NCI-H774 (cell line): ENCODE results near the gene RGL1.

Source experiments
- DNase-seq: peaks from one replicate; lab custom pipeline; 2025; lab: John Stamatoyannopoulos, UW

Gene RGL1

DNA sequence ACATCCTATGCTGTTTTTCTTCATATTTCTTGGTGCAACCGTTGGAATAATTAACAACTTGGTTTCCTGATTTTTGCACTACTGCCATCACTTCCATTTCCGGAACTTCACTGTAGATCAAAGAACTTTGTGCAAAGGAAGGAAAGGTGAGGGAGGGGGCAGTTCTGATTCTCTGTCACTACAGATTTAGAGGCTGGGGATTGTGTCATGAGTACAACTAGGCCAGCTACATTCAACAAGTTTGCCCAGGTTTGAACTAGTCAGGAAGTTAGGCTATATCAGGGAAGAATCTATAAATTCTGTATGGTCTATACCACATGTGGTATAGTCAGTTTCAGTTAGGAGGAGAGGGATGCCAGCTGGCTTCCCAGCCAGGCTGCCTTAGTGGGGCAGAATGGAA is 84.2 kb downstream of the RGL1 start:
- no peak for DNase-seq

DNA sequence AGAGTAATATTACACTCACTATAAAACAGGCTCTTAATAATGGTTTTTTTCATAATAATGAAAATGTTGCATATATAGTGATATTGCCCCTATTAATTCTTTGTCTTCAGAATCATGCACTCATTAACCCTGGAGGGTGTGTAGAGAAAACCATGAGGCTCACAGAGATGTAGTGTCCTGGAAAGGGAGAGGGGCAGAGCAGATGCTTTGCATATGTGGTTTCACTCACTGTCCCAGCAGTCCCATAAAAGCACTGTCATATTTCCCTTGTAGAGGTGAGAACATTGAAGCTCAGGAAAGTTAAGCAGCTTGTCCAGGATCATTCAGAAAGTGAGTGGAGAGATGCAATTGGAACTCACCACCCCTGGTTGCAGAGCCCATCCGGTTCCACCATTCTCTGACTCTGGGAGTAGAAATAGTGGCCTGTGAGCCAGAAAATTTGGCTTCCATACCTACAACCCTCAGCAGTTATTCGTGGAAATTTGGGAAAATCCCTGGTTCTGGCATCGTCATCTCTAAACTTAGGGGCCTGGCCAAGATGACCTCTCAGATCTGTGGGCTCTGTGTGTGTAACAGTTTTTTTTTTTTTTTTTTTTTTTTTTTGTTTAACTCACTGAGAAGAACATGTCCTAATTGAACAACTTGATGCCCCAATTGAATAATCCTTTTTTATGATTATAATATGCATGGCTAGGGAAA is 86.4 kb downstream of the RGL1 start:
- no peak for DNase-seq

DNA sequence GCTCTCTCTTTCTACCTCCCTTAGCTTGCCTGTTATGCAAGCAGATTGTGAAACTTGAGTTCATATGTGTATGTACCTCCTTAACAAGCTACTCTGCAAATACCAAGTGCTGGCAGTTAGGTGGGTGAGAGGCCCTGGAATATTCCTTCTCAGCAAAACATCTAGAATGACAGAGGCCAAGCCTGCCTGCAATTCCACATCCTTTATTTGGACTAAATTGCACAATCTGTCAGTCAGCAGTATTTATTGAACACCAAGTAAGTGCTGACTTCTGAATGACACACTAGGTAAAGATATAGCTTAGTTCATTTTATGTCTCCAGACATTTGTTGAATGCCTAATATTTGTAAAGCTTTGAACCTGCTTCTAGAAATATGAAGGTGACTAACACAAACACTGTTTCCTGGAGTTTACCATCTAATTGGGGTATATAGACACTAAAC is 87.5 kb downstream of the RGL1 start:
- DNase-seq = no peak

DNA sequence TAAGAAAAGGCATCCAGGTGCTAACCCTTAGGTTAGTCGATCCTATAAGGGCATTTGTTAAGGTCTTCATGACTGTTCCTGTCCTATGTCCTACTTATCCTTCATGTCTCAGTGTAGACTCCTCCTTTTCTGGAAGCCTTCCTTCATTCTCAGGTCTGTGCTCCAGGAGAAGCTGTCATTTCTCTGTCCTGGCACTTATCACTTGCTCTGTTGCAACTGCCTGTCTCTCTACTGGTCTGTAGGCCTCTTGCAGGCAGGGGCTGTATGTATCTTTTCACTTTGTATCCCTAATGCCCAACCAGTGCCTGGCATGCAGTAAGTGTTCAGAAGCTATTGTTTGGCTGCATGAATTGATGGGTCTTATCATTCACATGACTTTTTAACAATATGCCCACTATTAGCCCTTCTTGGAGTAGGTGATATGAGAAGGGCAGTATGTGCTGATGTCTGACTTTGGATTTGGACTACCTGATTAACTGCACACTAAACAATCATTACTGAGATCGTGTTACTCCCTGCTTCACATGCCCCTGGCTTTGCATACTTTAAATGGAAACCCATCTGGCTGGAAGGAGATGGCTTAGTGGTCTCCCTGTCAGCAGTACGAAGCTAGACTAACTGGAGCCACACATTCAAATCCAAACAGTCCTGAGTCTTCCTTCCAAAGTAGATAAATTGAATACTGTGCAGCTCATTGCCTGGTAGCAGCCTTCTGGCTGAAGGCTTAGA is 88.8 kb downstream of the RGL1 start:
- no peak for DNase-seq

DNA sequence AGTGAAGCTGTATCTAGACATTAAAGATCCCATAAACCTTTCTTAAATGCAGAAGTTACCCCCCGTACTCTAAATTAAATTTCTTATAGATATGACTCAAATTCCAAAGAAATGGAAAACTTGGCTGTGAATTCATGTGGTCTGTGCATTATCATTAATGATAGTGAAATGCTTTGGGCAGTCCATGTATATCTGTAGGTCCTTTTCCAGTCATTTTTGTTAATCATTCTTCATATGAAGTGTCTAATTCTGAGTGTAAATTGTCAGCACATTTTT is 89.3 kb downstream of the RGL1 start:
- no peak for DNase-seq

DNA sequence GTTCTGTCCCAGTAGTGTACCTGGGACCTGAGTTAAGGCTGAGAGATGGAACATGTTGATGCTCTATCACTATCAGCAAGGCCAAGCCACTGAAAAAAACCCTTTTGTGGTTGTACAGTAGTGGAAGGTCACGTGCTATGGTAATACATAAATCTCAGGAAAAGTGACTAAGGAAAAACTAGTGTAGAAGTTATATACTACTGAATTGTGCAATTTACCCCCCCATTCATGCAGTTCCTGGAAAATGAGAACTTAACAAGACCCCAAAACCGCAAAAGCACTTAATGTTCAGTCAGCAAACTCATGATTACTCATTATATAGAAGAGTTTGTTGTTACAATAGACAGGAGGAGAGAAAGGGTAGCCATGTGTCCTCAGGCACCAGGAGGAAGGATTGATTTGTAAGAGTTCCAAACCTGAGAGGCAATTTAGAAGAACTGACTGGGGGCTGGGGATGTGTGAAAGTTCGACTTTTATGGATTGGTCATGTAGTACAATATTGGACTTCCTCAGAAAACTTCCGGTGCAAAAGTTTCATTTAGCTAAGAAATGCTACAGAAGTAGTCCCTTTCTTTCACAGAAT is 91.6 kb downstream of the RGL1 start:
- no peak for DNase-seq

DNA sequence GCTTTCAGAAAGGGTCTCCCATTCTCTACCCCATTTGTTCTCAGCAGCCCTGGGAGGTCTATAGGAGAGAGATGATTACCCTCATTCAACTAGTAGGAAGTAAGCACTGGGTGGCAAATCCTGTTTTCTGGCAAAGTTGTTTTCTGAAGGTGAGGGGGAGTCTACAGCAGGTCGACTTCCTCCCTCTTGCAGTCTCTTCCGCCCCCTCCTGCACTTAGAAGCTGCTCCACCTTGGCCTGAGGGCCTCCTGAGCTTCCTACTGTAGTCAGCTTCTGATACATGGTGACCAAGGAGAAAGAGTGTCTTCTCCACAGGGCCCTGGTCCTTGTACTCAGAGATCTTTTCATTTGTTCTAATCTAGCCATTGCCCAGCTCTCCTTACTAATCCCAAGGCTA is 93.1 kb downstream of the RGL1 start:
- no peak for DNase-seq

DNA sequence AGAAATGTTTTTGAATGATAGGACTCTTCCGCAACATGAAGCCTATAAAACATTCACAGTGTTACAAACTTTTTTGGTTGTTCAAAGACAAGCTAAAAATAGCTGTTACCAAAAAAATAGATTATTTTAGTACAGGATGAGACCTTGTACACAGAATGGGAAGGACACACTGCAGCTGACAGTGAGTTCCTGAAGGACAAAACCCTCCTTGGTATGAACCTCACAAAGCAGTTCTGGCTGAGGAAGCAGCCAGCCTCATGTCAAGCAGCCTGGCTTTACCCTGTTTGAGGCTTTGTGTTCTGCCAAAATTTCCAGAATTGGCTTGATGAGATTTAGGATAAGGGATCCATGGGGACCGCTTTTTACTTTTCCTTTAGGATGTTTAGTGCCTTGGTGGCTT is 93.7 kb downstream of the RGL1 start:
- DNase-seq = no peak

DNA sequence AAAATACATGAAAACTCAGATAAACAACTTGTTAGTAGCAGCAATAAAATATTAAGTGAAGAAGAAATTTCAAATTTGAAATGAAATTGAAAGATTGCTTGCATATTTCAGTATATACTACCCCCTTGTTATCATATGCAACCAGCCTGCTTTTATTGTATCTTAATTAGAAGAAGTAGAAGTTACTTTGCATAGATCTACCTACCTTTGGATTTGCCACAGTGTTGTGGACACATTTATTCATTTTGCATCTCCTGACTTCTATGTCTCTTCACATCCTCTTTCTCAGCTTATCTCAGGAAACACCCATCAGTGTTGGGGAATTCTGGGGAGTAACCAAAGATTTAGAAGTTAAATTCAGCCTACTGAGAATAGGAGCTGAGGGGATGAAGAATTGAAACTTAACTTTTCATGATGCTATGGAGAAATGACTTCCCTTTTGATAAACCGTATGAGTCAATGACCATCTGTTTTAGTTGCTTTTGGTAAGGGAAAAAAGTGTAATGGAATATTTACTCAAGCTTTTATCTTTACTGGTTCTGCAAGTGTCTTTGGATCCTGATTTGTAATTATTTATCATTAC is 96.9 kb downstream of the RGL1 start:
- DNase-seq = no peak

DNA sequence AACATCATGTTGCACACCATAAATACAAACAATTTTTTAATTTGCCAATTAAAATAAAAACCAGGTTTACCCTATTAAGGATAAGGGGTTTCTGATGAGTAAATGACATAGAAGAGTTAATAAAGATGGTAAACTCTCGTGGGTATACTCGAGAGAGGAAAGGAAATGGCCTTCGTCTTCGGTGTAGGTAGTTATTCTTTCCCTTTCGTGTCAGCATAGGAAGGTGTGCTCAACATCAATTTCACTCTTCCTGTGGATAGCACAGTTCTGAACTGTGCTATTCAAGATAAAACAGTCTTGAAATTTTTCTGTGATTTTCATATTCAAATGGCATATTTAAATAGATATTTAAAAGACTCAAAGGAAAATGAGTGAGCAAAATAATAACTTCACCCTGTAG is 98.2 kb downstream of the RGL1 start:
- no peak for DNase-seq

DNA sequence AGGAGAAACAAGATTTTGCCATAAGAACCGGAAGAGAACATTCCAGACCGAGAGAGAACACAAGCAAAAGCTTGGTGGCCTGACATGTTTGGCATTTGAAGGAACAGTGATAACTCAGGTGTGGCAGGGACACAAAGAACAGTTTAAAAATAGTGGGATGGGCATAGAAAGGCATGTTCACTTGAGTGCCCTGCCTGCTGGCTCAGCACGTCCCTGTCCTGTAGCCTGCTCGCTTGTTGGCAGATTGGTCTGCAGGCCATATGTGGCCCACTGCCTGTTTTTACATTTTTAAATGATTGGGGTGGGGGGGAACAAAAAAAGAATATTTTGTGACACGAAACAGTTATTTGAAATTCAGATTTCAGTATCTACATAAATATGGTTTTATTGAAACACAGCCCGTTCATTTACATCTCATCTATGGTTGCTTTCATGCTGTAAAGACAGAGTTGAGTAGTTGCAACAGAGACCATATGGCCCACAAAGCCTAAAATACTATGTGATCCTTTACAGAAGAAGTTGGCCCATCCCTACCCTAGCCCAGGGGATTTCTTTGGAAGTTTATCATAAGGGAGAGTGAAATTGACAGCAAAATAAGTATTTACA is 100.7 kb downstream of the RGL1 start:
- DNase-seq = no peak

DNA sequence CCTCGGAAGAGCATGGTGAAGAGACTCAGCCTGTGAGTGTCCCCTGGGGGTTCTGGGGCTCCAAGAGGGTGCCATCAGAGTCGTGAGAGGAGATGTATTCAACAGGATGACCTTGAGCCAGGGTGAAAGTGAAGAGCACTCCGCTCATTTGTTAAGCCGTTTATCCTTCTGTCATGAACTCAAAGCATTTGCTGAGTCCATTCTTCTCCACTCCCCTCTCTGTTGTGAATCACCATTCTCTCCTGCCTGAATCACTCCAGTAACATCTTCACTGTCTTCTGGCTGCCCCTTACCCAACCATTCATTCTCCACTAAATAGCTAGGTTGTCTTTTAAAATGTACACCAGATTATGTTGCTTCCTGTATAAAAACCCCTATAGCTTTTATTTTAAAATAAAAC is 102.2 kb downstream of the RGL1 start:
- DNase-seq = no peak

DNA sequence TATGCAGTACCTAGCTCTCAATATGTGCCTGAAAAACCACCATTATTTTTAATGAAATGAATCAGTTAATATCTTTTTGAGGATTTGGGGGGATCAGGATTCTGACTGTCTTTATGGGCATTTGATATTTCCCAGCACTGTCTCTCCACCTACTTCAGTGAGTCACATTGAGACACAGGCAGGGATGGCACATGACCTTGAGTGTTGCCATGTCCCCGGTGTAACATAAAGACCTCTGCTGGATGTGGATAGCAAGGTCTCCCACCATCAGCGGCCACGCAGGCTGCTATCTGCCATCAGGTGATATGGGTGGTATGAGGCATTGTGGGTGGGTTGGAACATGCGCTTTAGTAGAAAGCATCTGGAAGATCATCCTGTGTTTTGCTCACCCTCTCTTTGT is 103.2 kb downstream of the RGL1 start:
- DNase-seq = no peak

DNA sequence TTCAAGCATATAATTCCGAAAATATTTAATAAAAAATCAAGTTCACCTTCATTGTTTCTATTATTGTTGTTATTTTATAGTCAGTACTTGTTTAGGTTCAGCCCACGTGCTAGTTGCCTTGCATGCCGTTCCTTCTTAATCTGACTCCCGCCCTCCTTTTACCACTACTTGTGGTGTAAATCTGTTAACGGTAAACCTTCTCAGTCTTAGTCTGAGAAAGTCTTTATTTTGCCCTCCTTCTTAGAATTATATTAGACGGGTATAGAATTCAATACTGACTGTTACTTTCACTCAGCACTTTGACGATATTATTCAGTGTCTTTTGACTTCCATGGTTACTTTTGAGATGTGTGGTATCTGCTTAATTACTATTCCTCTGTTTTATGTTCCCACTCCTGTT is 104.8 kb downstream of the RGL1 start:
- DNase-seq = no peak

DNA sequence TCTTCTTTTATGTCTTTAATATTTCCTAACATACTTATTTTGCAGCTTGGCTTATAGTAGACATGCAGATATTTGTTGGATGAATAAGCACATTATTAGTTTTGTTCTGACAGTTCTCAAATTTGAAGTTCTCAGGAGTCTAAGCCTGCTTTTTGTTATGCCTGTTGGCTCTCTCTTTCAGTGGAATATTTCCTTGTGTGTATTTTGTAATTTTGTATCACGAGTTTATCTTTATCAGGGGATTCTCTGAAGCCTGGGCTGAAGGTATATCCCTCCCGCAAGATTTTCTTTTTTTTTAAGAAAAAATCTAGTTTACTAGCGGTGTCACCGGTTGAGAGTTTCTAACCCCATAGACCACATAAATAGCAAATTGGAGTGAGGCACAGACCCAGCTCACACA is 105.9 kb downstream of the RGL1 start:
- DNase-seq = no peak

DNA sequence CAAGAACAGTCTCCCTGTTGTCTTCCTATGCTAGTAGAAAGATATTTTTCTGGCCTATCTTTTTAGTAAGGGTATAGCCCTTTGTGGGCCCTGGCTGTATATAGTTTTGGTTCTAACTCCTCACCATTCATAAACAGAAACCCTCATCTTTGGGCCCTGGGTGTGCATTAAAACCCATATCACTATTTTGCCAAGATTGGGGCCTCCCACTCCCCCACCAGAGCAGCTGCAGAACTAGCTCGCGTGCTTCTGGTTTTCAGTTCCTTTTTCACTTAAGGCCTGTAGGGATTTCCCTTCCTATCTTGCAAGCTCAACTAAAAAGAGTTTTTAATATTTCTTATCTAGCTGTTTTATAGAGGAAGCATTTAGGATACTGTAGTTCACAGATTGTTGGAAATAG is 106.4 kb downstream of the RGL1 start:
- no peak for DNase-seq

DNA sequence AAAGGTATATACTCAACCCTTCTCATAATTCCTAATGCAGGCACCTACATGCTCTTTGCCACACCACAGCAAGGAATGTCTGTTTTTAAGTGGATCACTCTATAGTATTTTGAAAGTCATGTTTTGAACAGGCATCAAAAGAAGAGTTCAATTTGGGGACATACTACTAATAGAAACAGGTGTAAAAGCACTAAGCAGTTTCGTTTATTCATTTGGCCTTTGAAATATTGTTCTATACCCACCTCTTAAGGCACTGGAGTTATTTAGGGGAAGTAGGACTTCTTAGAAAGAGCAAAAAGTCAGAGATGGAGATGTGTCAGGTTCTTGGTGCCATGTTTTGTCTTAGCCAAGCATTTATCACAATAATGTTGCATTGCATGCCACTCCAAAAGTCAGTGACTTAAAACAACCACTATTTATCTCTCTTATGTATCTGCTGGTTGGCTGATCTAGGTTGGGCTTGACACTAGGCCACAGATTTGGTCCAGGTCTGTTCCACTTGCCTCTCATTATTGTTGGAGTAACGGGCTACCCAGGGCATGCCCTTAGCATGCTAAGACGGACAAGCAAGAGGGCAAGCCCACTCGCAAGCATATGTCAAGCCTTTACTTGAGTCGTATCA is 107.5 kb downstream of the RGL1 start:
- no peak for DNase-seq

DNA sequence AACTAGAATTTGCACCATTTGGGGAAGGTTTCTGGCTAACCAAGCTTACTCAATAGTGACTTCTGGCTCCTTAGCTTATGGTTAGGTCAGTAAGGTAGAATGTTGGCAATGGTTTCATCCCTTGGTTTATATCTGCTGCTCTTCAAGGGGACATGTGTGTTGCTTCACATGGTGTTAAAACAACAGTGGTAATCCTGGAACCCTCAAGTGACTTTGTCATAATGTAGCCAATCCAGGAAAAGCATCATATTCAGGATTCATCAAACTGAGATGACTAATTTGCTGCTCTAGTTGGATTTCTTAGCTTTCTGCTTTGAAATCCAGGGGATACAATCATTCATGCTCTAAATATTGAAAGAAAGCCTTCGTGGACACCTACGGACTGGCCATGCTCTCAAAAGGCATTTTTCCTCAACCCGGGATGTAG is 108.7 kb downstream of the RGL1 start:
- no peak for DNase-seq

DNA sequence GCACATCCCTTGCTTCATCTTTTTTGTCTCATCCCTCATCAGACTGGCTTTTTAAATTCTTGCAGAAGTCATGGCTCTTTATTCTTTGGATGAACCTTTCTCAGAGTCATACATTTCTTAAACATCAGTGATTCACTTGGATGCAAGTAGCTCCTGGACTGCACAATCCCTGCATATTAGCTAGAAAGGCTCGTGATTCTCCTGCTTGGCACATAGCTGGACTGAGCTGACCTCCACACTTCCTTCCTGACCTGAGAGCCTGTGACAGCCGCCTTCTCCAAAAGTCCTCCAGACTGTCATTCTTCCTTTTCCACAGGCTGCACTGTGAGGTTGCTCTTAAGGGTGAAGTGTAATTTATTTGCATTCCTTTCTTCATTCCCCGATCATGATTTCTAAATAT is 109.4 kb downstream of the RGL1 start:
- DNase-seq = no peak

DNA sequence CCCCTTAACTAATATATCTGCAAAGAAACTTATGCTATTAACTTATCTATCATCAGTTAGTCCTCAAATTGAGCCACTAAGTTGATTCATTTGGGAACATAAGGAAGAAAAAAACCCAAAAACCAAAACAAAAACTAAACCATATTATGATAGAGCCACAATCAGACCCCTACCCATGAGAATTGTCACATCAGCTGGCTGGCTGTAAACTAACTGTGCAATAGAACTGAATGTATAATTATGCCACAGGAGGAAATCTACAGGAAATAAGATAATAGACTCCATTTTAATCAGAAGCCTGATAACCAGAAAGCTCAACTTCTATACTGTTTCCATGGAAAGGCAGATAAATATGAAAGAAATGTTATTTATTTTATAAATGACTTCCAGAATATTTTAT is 110.0 kb downstream of the RGL1 start:
- DNase-seq = no peak

DNA sequence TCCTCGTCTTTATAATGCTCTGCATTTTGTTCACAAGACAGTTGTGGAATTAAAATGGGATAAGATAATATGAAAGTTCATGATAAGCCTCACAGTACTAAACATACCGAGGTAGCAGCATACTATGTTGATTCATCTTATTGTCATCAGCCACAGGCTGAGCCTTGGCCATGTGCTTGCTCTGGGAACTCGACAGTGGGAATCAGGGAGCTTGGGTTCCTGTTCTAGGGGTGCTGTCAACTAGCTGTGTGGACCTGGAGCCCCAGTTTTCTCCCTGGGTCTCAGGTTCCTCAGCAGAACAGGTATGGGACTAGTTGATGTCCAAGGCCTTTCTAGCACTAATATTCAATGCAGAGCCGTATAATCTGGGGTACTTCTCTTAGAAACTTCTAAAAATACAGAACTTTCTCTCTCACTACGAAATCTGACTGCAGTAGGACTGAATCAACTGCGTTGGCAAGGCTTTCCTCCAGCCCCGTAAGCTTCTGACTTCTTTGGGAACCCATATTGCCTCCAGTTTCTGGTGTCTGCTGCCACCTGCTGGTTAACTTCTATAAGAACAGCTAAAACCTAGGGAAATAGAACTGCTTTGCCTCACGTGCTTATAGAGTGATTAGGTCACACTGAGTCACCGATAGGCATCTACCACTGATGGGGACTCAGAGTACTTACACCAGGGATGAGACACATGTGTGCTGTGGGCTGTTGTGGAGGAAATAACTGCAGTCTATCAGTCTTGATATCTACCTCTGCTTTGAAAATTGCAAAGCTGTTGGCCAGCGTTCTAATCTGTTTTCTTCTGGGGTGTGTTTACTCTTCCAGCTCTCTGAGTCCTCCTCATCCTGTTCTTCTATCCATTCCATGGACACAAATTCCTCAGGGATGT is 110.9 kb downstream of the RGL1 start:
- peak; percentile 81 for DNase-seq

DNA sequence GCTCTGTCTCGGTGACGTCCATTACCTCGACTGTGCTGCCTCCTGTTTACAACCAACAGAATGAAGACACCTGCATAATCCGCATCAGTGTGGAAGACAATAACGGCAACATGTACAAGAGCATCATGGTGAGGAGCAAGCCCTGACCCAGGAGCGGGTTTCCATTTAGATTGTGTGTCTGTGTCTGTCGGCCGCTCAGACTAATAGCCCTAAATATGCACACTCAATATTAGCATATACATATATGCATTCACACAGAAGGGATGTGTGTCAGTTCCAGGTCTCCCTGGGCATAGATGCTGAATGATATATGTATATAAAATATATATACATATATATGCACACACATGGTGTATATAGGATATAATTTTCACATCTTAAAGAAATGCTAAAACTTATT is 111.7 kb downstream of the RGL1 start:
- no peak for DNase-seq
